Left ventricle myocardium inferior (tissue), 1 donor: ENCODE measurements around the gene PTPRM. TPM values are rescaled to one million over a fixed set of nuclear protein-coding genes. Genes with fewer than 3 reads are reported as not detected.
"Not testable (repeated sequence)": the region's sequence is repeated elsewhere in the genome, so short reads cannot be mapped to it uniquely, and the experiment has no call there.

Experiments used
- DNase-seq: peaks from one replicate; pipeline ENCODE4 v3.0.0-alpha.2; 2020
- H3K27ac ChIP-seq: fragments of 200-600 bp; replicated peaks from 2 replicates; pipeline ENCODE4 v1.8.0; 2021
- H3K27me3 ChIP-seq: fragments of 200-600 bp; 2 replicates; pipeline ENCODE4 v1.8.0; 2021; ENCODE audit warnings: low read depth
- H3K36me3 ChIP-seq: fragments of 200-600 bp; 2 replicates; pipeline ENCODE4 v1.8.0; 2021
- H3K4me1 ChIP-seq: fragments of 200-600 bp; 2 replicates; pipeline ENCODE4 v1.8.0; 2021
- H3K4me3 ChIP-seq: fragments of 200-600 bp; 2 replicates; pipeline ENCODE4 v1.8.0; 2021; ENCODE audit warnings: mild to moderate bottlenecking, moderate library complexity
- H3K9me3 ChIP-seq: fragments of 200-600 bp; replicated peaks from 2 replicates; pipeline ENCODE4 v1.8.0; 2021
- CTCF ChIP-seq: fragments of 200-600 bp; IDR thresholded peaks from 2 replicates; pipeline ENCODE4 v1.8.0; 2021; ENCODE audit warnings: antibody characterized with exemption, mild to moderate bottlenecking, borderline replicate concordance
- intact Hi-C: fragments of 100-400 bp; cut with micrococcal nuclease; formaldehyde crosslinking; loops from one replicate; pipeline ENCODE4 v1.11.0; 2022
- total RNA-seq: library from RNA; stranded (reverse); fragmentation: NEBNext Ultra II Directional; extraction: Animal tissue kit (Norgen Biotek cat#: 25700); gene quantifications from one replicate; pipeline ENCODE4 v1.2.1, GENCODE V29; 2021
- donor health status: DM: no; HTN: yes; CAD: no; lungs with severe emphysema.

Gene PTPRM
- total RNA-seq, 1 donor from 2014 or later, result 132 TPM

- Histone ChIP-seq H3K36me3 (no peaks in the 10 kb centered on the region), H3K27ac (no peak overlapping the region), H3K4me1 (no peaks in the 10 kb centered on the region), H3K4me3 (no peak overlapping the region), H3K27me3 (peaks cover 8% of the 10 kb centered on the region), H3K9me3 (no peaks in the 10 kb centered on the region)
- no peak for TF ChIP-seq CTCF
- intact Hi-C loops, result no loop called here
- no peak for DNase-seq
Observed at GRCh38 chr18:8433323-8433722, 866.2 kb downstream of the PTPRM start.

DNA sequence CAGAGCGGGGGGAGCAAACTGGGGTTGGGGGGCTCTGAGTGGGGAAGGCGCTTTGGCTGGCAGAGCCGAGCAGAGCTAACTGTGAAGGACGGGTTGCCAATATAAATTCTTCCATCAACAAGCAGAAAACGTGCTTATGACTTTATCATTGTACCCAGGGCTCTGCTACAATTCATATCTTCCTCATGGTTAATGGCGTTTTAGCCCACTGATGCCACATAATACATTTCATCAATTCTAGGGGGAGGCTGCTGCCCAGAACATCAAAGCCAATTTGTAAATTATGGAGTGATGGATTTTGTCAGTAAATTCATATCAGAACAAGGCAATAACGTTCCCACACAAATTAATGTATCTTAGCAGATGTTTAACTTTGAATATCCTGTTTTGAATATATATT is 866.7 kb downstream of the PTPRM start:
- Histone ChIP-seq H3K4me3 (no peak overlapping the region), H3K27me3 (peaks cover 8% of the 10 kb centered on the region), H3K36me3 (no peaks in the 10 kb centered on the region), H3K9me3 (peaks cover 4% of the 10 kb centered on the region), H3K4me1 (no peaks in the 10 kb centered on the region), H3K27ac (no peak overlapping the region)
- no peak for DNase-seq
- intact Hi-C loops, result no loop called here
- TF ChIP-seq CTCF, result no peak

DNA sequence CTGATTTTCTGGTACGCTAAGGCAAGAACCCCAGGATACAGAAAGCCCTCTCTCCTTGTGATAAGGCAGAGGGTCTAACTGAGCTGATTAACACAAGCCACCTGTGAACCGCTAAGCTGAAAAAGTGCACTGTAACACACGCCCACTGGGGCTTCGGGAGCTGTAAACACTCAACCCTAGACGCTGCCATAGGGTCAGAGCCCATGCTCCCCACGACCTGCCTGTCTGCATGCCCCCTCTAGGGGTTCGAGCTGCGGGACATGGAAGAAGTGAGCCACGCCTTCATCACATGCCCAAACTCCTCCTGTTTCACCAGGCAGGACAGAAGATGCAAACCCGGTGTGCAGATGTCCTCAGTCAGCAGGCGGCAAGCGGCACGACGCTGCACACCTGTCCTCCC is 868.3 kb downstream of the PTPRM start:
- H3K36me3 ChIP-seq, result no peaks in the 10 kb centered on the region
- no peak overlapping the region for H3K27ac ChIP-seq
- peaks cover 18% of the 10 kb centered on the region for H3K9me3 ChIP-seq
- H3K4me3 ChIP-seq, result no peak overlapping the region
- no peak for TF ChIP-seq CTCF
- DNase-seq, result no peak
- intact Hi-C loops, result no loop called here
- no peaks in the 10 kb centered on the region for H3K4me1 ChIP-seq
- H3K27me3 ChIP-seq, result peaks cover 8% of the 10 kb centered on the region

DNA sequence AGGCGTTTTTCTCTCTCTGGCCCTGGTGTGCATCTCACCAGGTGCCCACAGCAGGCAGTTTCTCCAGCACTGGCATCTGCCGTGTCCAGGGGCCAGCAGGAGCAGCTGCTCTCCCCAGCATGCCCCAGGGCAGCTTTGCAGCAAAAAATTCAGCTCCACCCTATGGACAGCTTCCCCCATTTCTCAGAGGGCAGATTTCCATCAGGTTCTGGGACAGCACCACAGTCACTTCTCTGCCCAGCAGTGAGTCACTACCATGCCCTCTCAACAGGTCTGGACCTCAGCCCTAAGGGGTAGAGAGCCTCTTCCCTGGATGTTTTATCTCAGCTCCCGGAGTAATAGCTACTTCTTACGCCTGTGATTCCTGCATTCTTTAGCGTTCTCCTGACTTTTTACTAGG is 871.9 kb downstream of the PTPRM start:
- Histone ChIP-seq H3K27me3 (peaks cover 8% of the 10 kb centered on the region), H3K4me3 (no peak overlapping the region), H3K9me3 (peaks cover 32% of the 10 kb centered on the region), H3K27ac (no peak overlapping the region), H3K4me1 (no peaks in the 10 kb centered on the region), H3K36me3 (no peaks in the 10 kb centered on the region)
- intact Hi-C loops, result no loop called here
- no peak for TF ChIP-seq CTCF
- no peak for DNase-seq

DNA sequence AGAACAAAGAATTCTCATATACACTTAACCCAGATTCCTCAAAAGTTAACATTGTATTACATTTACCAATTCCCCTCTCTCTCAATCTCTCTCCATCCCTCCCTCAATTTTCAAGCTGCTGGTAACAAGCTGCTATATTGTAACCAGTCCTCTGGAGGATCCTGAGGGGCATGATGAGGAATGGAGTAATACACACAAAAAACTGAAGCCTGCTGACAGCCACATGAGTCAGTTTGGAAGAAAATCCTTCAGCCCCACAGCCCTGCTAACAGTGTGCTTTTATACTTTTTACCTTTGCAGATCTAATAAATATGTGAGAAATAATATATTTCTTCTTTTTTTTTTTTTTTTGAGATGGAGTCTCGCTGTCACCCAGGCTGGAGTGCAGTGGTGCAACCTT is 876.4 kb downstream of the PTPRM start:
- Histone ChIP-seq H3K27ac (no peak overlapping the region), H3K4me1 (peaks cover 2% of the 10 kb centered on the region), H3K9me3 (peaks cover 31% of the 10 kb centered on the region), H3K36me3 (no peaks in the 10 kb centered on the region), H3K27me3 (no peaks in the 10 kb centered on the region), H3K4me3 (no peak overlapping the region)
- TF ChIP-seq CTCF, result no peak
- intact Hi-C loops, result no loop called here
- DNase-seq, result no peak

DNA sequence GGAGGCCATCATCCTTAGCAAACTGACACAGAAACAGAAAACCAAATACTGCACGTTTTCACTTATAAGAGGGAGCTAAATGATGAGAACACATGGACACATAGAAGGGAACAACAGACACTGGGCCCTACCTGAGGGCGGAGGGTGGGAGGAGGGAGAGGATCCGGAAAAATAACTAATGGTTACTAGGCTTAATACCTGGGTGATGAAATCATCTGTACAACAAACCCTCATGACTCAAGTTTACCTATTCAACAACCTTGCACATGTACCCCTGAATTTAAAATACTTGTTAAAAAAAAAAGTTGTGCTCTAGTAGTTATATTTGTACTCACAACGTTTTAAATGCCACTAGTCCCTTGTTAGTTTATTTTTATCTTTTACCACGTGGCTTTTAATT is 879.8 kb downstream of the PTPRM start:
- H3K4me1 ChIP-seq, result peaks cover 24% of the 10 kb centered on the region
- DNase-seq, H3K27me3 ChIP-seq, intact Hi-C loops, H3K9me3 ChIP-seq, H3K36me3 ChIP-seq, H3K4me3 ChIP-seq, H3K27ac ChIP-seq: not testable (repeated sequence)
